GM13977 (cell line): ENCODE results near the gene DMC1.

ENCODE experiments used
- DNase-seq: peaks from one replicate; pipeline ENCODE4 v3.0.0; 2012; ENCODE audit warnings: low spot score
- CTCF ChIP-seq: IDR thresholded peaks from 2 replicates; pipeline ENCODE4 v1.5.1; 2012; ENCODE audit warnings: mild to moderate bottlenecking, control low read depth; ENCODE audit not compliant: insufficient read depth; ENCODE audit errors: extremely low read depth, missing control alignments
- in situ Hi-C: fragments of 300-500 bp; cut with MboI; formaldehyde crosslinking; loops from one replicate; pipeline ENCODE4 v1.12.0; 2022; ENCODE audit warnings: low sequenced_read_pairs, low pct_unique_long_range_greater_than_20kb, mixed read lengths, inconsistent platforms; ENCODE audit not compliant: unreplicated experiment

Gene DMC1

GRCh38 chr22:38567531-38568285, 2.3 kb downstream of the DMC1 start:
- in situ Hi-C loops, result no loop called here
- no peak for DNase-seq

DNA sequence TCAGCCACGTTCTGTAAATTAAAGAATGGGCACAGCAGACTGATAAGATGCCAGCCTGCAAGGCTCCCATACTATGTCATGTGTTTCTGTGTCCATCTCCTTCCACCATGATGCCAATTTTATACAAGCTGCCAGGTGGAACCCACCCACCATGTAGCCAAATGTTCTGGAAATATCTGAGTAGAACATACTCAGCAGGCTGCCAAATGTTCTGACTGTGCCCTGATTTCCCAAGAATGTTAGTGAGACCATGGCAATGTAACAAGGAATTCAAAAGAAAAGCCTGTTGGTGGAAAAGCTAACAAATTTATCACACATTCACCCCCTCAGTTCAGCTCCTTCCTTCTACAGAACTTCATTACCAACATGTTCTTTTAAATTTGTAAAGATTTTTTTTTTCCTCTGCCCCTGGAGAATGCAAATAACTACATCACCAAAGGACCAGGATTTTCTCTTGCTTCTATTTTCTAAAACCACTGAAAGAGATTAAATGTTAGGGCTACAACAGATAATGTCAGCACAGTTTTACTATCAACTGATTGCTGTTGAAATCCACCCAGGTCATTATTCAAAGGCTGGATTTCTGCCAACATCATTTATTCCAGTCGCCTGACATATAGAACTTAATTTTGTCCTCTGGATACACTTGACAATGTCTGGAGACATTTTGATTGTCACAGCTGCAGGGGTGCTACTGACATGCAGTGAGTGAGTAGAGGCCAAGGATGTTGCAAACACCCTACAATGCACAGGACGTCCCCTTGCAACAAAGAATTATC, 3.1 kb downstream of the DMC1 start:
- no peak for DNase-seq
- in situ Hi-C loops, result no loop called here
- TF ChIP-seq CTCF, result no peak

More at GRCh38 chr22:38567531-38568285, 2.3 kb downstream of the DMC1 start:
- no peak for TF ChIP-seq CTCF

DNA sequence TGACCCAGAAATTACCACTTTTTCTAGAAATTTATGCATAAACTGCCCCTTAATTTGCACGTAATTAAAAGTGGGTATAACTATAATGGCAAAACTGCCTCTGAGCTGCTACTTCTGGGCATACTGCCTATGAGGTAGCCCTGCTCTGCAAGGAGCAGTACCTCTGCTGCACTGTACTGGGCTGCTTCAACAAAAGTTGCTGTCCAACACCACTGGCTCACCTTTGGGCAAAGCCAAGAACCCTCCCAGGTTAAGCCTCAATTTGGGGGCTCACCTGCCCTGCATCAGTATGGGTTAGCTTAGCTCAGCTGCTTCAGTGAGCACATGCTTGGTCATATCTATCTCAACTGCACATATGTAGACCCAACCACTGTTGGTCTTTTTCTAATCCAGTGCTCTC, 4.5 kb downstream of the DMC1 start:
- in situ Hi-C loops, result no loop called here
- DNase-seq, result no peak
- TF ChIP-seq CTCF, result no peak

DNA sequence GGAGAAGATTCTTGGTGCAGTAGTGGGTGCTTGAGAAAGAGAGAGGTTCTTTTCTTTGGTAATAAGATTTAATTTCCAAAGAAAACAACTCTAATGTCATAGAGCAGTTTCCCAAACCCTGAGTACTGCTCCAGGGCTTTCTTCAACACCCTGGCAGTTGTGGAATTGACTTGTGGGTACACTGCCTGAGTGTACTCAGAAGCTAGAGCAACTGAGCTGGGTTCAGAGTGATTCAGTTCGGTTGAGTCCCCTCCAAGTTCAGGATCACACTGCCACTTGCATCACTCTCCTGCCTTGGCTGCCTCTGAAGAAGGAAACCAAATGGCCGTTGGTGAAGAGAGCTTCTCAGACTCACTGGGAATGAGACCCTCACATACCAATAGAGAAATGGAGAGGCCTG, 5.3 kb downstream of the DMC1 start:
- no peak for DNase-seq
- no peak for TF ChIP-seq CTCF
- in situ Hi-C loops, result no loop called here

GRCh38 chr22:38554281-38554680, 15.7 kb downstream of the DMC1 start:
- no peak for TF ChIP-seq CTCF
- no peak for DNase-seq
- in situ Hi-C loops, result no loop called here

GRCh38 chr22:38549101-38549894, 20.7 kb downstream of the DMC1 start:
- no peak for TF ChIP-seq CTCF
- DNase-seq, result no peak
- in situ Hi-C loops, result no loop called here
